HepG2 (cell line): ENCODE results near the gene HS3ST2. TPM values are rescaled to one million over a fixed set of nuclear protein-coding genes. Genes with fewer than 3 reads are reported as not detected.
A peak's percentile ranks its signal among the peaks of the same experiment; 100 is the strongest.

Source experiments
- FOSL1 ChIP-seq: sonication (generic); formaldehyde crosslinking; IDR thresholded peaks from 2 replicates; pipeline ENCODE4 v1.9.0; 2021; ENCODE audit warnings: missing genetic modification reagents, borderline replicate concordance
- NFKBIZ ChIP-seq: IDR thresholded peaks from 2 replicates; pipeline ENCODE4 v1.6.1; 2018; ENCODE audit warnings: missing genetic modification reagents, missing compliant biosample characterization
- RFXANK ChIP-seq: IDR thresholded peaks from 2 replicates; pipeline ENCODE4 v1.6.1; 2016
- RXRA ChIP-seq: sonication (generic); formaldehyde crosslinking; IDR thresholded peaks from 2 replicates; pipeline ENCODE4 v1.5.1; 2020; ENCODE audit warnings: missing genetic modification reagents
- SYNCRIP ChIP-seq: fragments of 200-400 bp; formaldehyde crosslinking; IDR thresholded peaks from 2 replicates; pipeline ENCODE4 v1.6.1; 2018; ENCODE audit warnings: mild to moderate bottlenecking, low read depth, low read length; ENCODE audit not compliant: insufficient read depth
- ZNF138 ChIP-seq: sonication (generic); formaldehyde crosslinking; IDR thresholded peaks from 2 replicates; pipeline ENCODE4 v1.5.0; 2020; ENCODE audit warnings: mild to moderate bottlenecking, low read depth, missing genetic modification reagents
- ZNF142 ChIP-seq: sonication (generic); formaldehyde crosslinking; IDR thresholded peaks from 2 replicates; pipeline ENCODE4 v1.4.0; 2020; ENCODE audit warnings: missing genetic modification reagents
- ZNF687 ChIP-seq: sonication (generic); formaldehyde crosslinking; IDR thresholded peaks from 2 replicates; pipeline ENCODE4 v1.5.1; 2020; ENCODE audit warnings: mild to moderate bottlenecking, missing genetic modification reagents, moderate library complexity
- ZNF703 ChIP-seq: sonication (generic); formaldehyde crosslinking; IDR thresholded peaks from 2 replicates; pipeline ENCODE4 v1.5.1; 2020; ENCODE audit warnings: missing genetic modification reagents, mild to moderate bottlenecking, moderate library complexity, borderline replicate concordance
- polyA plus RNA-seq, 8 experiments: library from polyadenylated mRNA; depleted of rRNA in 3 of 8; stranded (reverse) in 7 of 8; unstranded in 1 of 8; fragments of >200 nt; fragmentation: Illumina TruSeq in 4 of 8; extraction: Trizol in 4 of 8; gene quantifications; 2 replicates each; pipeline versions ENCODE4 v1.2.1 to v1.2.3, GENCODE V29; 2011 to 2016; ENCODE audit warnings: low read depth in 4 of 8, missing spikeins in 1 of 8, mixed read lengths in 1 of 8; ENCODE audit not compliant: insufficient read depth in 1 of 8
- total RNA-seq, 5 experiments: library from RNA; depleted of rRNA; stranded (reverse); fragments of >200 nt; fragmentation: Illumina TruSeq; extraction: Trizol; gene quantifications; 2 replicates each; pipeline ENCODE4 v1.2.3, GENCODE V29; 2016; ENCODE audit warnings: low read depth in 1 of 5
- TF ChIP-seq, protein P1 (sequence below): sonication (generic); formaldehyde crosslinking; IDR thresholded peaks from 2 replicates; pipeline ENCODE4 v1.4.0; 2020; ENCODE audit warnings: missing genetic modification reagents, borderline replicate concordance
- TF ChIP-seq, protein P2 (sequence below): sonication (generic); formaldehyde crosslinking; IDR thresholded peaks from 2 replicates; pipeline ENCODE4 v1.8.1; 2023; ENCODE audit warnings: mild to moderate bottlenecking, missing genetic modification reagents

Gene HS3ST2
- total and polyA plus RNA-seq, 2 of the 13 experiments (the other 11 are each of a cell fraction or from before 2014, with no cell fraction given), result not detected

DNA sequence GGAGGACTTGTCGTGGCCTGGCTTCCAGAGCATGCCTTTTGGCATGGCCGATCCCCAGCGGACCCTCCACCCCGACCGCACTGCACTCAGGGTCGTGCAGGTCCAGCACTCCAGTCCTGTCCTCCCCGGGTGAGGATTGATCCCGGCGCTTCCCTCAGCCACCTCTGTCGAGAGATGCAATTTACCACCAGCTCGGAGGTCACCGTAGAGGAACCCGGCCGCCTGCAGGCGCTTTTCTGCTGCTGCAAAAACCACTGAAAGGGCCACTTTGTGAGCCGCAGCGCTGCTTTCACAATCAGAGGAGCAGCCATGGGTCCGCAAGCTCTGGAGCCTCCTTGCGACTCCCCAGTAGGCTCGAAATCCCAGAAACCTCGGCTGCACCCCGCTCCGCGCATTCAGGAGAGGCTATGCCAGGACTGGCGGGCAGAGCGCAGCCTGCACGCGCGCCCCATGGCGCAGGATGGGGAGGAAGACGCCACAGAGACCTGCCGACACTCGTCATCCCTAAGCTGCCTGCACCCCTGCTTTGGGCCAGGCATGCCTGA lies 134.2 kb downstream of the HS3ST2 start (continued):
- 0 out of 2 replicates have a peak, but pooled peaks have one; percentile 16 for TF ChIP-seq ZNF703
- TF ChIP-seq, protein P1, sequence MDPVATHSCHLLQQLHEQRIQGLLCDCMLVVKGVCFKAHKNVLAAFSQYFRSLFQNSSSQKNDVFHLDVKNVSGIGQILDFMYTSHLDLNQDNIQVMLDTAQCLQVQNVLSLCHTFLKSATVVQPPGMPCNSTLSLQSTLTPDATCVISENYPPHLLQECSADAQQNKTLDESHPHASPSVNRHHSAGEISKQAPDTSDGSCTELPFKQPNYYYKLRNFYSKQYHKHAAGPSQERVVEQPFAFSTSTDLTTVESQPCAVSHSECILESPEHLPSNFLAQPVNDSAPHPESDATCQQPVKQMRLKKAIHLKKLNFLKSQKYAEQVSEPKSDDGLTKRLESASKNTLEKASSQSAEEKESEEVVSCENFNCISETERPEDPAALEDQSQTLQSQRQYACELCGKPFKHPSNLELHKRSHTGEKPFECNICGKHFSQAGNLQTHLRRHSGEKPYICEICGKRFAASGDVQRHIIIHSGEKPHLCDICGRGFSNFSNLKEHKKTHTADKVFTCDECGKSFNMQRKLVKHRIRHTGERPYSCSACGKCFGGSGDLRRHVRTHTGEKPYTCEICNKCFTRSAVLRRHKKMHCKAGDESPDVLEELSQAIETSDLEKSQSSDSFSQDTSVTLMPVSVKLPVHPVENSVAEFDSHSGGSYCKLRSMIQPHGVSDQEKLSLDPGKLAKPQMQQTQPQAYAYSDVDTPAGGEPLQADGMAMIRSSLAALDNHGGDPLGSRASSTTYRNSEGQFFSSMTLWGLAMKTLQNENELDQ (CRISPR knock-in tag), result no peak
- TF ChIP-seq ZNF138, result 0 out of 2 replicates have a peak, but pooled peaks have one; percentile 2
- TF ChIP-seq FOSL1, result peak; percentile 24; the same call in 1 of the 2 replicates
- no peak for TF ChIP-seq RFXANK (CRISPR knock-in tag)
- 0 out of 2 replicates have a peak, but pooled peaks have one; percentile 40 for TF ChIP-seq ZNF142 (CRISPR knock-in tag)
- TF ChIP-seq ZNF687 (CRISPR knock-in tag), result peak; percentile 52
- TF ChIP-seq SYNCRIP, result no peak
- no peak for TF ChIP-seq NFKBIZ (CRISPR knock-in tag)
- peak; percentile 17; the same call in 1 of the 2 replicates for TF ChIP-seq RXRA (CRISPR knock-in tag)
- TF ChIP-seq, protein P2, sequence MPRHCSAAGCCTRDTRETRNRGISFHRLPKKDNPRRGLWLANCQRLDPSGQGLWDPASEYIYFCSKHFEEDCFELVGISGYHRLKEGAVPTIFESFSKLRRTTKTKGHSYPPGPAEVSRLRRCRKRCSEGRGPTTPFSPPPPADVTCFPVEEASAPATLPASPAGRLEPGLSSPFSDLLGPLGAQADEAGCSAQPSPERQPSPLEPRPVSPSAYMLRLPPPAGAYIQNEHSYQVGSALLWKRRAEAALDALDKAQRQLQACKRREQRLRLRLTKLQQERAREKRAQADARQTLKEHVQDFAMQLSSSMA (CRISPR knock-in tag), result peak; percentile 56; the same call in 1 of the 2 replicates
